ENCODE data around the gene ABCD2.

Gene ABCD2

GRCh38 chr12:39503439-39503838 is 116.2 kb downstream of the ABCD2 start:
- Histone ChIP-seq H3F3A (ENCODE audit: low read depth) (no peaks in the 10 kb centered on the region), H3K4me1 (ENCODE audit: insufficient read depth, low read length, poor library complexity, severe bottlenecking) (no peaks in the 10 kb centered on the region), H2AFZ (ENCODE audit: low read length) (no peak overlapping the region), H3K4me2 (ENCODE audit: low read depth, low read length, poor library complexity, severe bottlenecking) (no peak overlapping the region), H3K9me2 (replicated peaks; ENCODE audit: low read depth, low read length) (no peaks in the 10 kb centered on the region), H3K79me2 (ENCODE audit: insufficient read depth, low read length) (no peaks in the 10 kb centered on the region), H4K20me1 (ENCODE audit: insufficient read depth, low read length, poor library complexity, severe bottlenecking) (no peaks in the 10 kb centered on the region), H3K9ac (ENCODE audit: low read depth, low read length, poor library complexity, severe bottlenecking) (no peak overlapping the region), H3K4me3 (ENCODE audit: low read length, poor library complexity, severe bottlenecking) (no peak overlapping the region), H3K27me3 (ENCODE audit: insufficient read depth, low read length, poor library complexity, severe bottlenecking) (no peaks in the 10 kb centered on the region), H3K9me3 (ENCODE audit: insufficient read depth, low read depth, low read length) (no peaks in the 10 kb centered on the region), H3K36me3 (ENCODE audit: insufficient read depth, low read length) (no peaks in the 10 kb centered on the region)
- TF ChIP-seq CTCF (conservative IDR thresholded peaks at IDR 0.05; ENCODE audit: low read length) (no peak), EZH2phosphoT487 (IDR thresholded peaks at IDR 0.05; ENCODE audit: borderline replicate concordance) (no peak)

GRCh38 chr12:39502726-39503125 is 116.9 kb downstream of the ABCD2 start:
- H3K4me3 ChIP-seq (ENCODE audit: low read length, poor library complexity, severe bottlenecking) = no peak overlapping the region
- no peaks in the 10 kb centered on the region for H3K9me2 ChIP-seq (replicated peaks; ENCODE audit: low read depth, low read length)
- no peak overlapping the region for H3K9ac ChIP-seq (ENCODE audit: low read depth, low read length, poor library complexity, severe bottlenecking)
- H3F3A ChIP-seq (ENCODE audit: low read depth) = no peaks in the 10 kb centered on the region
- H3K4me2 ChIP-seq (ENCODE audit: low read depth, low read length, poor library complexity, severe bottlenecking) = no peak overlapping the region
- no peaks in the 10 kb centered on the region for H3K27me3 ChIP-seq (ENCODE audit: insufficient read depth, low read length, poor library complexity, severe bottlenecking)
- TF ChIP-seq CTCF (conservative IDR thresholded peaks at IDR 0.05; ENCODE audit: low read length) (no peak), EZH2phosphoT487 (IDR thresholded peaks at IDR 0.05; ENCODE audit: borderline replicate concordance) (no peak)
- no peaks in the 10 kb centered on the region for H3K9me3 ChIP-seq (ENCODE audit: insufficient read depth, low read depth, low read length)
- no peaks in the 10 kb centered on the region for H3K4me1 ChIP-seq (ENCODE audit: insufficient read depth, low read length, poor library complexity, severe bottlenecking)
- no peak overlapping the region for H2AFZ ChIP-seq (ENCODE audit: low read length)
- H3K79me2 ChIP-seq (ENCODE audit: insufficient read depth, low read length) = no peaks in the 10 kb centered on the region
- H3K36me3 ChIP-seq (ENCODE audit: insufficient read depth, low read length) = no peaks in the 10 kb centered on the region
- no peaks in the 10 kb centered on the region for H4K20me1 ChIP-seq (ENCODE audit: insufficient read depth, low read length, poor library complexity, severe bottlenecking)

Measured in Loucy (cell line).